GM21737 (cell line): Measurements from ENCODE around the gene GJA1.
"Not testable (repeated sequence)": the region's sequence is repeated elsewhere in the genome, so short reads cannot be mapped to it uniquely, and the experiment has no call there.

Experiments used
- ATAC-seq: cut with Tn5 transposase; IDR thresholded peaks from one replicate; pipeline ENCODE4 v1.9.1; 2021; ENCODE audit warnings: mild to moderate bottlenecking, moderate library complexity; ENCODE audit not compliant: unreplicated experiment

The GJA1 gene

DNA sequence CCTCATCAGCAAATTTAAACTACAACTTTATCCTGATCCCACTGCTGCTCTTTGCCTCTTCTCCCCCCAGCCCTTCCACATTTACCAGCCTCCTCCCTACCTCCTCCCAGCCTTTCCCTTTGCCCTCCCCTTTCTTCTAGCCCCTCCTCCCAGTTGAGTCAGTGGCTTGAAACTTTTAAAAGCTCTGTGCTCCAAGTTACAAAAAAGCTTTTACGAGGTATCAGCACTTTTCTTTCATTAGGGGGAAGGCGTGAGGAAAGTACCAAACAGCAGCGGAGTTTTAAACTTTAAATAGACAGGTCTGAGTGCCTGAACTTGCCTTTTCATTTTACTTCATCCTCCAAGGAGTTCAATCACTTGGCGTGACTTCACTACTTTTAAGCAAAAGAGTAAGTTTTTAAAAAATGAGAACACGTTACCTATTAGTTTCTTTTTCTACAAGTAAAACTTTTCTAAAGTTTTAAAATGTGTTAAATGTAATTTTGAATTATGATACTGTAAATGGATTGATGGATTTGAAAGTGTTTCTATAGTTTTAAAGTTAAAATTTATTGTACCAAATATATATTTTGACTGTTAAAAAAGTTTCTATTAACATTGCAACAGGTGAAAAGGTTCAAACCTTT, at the start of gene GJA1:
TSS of gene GJA1 (plus strand) at position 203 of the 626 bp plus-strand sequence. CDS start 11,202 bp downstream, outside the sequence.
- ATAC-seq, result no peak

DNA sequence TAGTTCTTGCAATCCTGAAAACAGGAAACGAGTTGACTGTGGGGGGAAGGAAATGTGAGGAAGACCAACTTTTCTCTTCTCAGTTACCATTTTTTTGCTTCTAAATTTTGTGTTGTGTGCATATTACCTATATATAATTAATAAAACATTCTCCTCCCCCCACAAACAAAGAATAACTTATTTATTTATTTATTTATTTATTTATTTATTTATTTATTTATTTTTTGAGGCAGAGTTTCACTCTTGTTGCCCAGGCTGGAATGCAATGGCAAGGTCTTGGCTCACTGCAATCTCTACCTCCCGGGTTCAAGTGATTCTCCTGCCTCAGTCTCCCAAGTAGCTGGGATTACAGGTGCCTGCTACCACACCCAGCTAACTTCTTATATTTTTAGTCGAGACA, 48.9 kb upstream of the GJA1 start:
- ATAC-seq, result not testable (repeated sequence)

DNA sequence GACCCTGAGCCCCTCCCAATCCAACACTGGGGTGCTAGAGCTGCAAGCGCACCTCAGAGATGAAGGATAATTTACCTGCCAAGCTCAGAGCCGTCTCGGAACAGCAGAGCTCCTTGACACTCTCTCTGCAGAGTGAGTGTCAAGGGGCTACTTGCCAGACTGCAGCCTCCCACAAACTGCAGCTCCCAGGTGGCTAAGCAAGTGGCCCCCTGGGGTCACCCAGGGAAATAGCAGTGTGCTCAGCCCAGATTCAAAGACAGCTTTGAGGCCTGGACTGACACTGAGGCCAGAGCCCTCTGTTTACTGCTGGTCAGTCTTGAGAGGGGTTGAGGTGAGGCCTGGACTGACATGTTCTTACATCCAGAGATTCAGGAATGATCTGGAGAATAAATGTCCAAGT, 46.0 kb upstream of the GJA1 start:
- no peak for ATAC-seq

DNA sequence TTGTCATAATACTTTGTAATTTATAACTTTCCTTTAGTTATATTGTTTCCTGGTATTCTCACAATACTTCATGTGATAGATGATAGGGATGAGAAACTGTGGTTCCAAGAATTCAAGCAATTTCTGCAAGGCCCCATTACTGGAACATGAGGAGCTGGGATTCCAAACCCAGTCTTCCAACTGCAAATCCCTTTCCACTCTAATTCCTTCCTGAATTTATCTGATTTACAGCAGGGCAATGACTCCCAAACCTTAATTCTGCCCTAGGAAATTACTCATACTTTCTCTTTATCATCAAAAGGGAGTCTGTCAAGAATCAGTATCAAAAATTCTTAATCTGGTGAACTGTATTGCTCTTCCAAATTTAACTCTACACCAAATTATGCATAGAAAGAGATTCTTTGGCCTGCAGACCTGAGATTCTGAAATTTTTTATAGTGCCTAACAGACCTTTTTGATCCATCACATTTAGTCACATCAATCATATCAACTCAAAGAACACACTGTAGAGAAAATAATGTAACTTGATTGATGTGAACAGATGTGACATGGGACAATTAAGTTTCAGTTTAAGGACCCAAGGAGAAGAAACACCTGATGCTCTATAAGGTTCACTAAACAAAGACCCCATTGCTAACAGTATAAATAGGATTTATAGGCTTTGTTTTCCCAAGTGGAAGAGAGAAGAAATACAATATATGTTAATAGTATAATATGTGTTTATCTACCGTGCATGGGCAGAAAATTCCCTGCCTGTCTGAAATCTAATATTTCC, 41.5 kb upstream of the GJA1 start:
- ATAC-seq, result no peak

DNA sequence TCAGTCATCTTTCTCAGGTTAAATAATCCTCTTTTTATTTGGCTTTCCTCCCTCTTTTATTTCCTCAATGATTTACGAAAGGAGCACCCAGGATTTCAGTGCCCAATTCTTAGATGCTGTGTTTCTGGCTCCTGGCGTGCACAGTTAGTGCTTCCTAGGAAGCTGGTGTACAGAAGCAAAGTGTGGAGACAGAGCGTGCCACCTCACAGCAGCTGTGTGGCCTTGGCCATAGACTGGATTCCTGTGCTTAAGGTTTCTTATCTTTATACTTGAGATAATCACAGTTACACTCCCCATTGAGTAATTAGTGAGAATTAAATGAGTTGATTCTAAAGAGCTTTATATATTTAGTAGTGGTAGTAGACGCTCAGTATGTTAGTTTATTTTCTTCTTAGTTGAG, 39.7 kb upstream of the GJA1 start:
- no peak for ATAC-seq

DNA sequence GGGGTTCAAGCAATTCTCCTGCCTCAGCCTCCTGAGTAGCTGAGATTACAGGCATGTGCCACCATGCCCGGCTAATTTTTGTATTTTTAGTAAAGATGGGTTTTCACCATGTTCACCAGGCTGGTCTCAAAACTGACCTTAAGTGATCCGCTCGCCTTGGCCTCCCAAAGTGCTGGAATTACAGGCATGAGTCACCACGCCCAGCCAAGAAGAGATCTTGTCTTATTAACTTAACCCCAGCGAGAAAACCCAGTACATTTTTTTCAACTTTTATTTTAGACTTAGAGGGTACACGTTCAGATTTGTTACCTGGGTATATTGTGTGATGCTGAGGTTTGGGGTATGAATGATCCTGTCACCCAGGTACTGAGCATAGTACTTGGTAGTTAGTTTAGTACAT, 38.3 kb upstream of the GJA1 start:
- not testable (repeated sequence) for ATAC-seq

DNA sequence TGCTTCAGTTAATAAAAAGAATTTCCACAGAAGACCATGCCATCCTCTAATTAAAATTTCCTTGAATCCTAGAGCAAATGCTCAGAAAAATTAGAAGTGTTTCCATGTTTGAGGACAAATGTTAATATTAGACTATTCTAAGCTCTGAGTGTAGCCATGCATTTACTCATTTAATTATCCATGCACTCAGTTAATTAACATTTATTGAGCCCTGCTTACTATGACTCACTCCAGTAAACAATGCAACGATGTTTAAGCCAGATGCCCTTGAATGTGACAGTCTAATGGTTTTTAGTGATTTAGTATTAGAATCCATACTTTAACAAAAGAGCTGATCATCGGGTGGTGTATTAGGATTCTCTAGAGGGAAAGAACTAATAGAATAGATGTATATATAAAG, 37.3 kb upstream of the GJA1 start:
- no peak for ATAC-seq

DNA sequence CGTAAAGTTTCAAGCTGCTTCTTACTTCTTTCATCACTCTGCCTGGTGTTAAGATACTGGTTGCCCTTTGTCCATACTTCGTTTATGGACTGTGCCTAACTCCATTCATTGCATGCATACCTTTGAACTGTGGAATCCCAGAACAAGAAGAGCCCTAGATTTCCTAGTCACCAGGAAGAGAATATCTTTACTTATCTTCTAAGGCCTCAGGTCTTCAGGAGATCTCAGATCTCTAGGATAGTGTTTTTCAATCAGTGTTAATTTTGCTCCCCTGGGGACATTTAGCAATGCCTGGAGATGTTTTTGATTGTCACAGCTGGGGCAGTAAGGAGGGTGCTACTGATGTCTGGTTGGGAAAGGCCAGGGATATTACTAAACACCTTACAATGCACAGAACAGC, 35.5 kb upstream of the GJA1 start:
- no peak for ATAC-seq

DNA sequence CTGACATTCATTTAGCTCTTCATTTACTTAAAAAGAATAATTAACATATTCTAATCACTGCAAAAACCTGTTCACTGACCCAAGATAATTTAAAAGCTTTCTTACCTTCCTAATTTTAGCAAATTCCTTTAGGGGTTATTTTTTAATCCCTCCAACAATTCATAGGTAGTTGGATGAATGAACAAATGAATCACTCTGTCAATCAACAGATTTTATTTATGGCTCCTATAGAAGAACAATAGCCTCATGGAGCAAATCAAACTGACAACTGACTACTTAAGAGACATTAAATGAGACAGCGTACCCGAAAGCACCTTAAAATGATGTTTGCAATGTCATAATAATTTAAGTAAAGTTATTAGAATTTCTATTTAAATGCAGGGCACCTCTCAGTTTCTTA, 31.5 kb upstream of the GJA1 start:
- no peak for ATAC-seq

DNA sequence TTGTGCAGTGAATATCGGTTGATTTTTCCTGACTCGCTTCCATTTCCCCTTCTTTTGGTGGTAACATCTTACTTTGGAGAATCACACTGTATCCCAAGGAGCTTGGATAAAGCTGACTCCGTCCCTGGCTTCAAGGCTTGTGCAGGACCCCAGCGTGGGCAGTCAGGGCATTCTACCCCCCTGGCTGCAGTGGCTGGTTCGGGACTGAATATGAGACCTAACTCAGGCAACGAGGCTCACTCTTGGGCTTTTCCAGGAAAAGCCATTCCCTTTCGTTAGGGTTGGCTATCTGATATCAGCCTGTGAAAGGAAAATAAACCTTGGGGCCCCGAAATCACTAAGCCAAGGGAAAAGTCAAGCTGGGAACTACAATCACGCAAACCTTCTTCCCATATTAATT, 30.1 kb upstream of the GJA1 start:
- ATAC-seq, result no peak

DNA sequence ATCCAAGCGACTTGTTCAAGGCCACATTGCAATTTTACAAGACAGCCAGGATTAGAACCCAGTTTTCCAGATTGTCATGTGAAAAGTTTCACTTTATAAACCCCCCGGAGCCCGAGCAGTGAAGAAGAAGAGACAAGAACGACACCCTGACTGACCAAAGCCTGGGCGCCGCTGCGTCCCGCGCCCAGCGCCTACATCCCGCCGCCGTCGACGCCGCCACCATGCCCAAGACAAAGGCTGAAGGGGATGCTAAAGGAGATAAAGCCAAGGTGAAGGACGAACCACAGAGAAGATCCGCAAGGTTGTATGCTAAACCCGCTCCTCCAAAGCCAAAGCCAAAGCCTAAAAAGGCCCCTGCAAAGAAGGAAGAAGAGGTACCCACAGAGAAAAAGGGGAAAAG, 27.1 kb upstream of the GJA1 start:
- ATAC-seq, result no peak

DNA sequence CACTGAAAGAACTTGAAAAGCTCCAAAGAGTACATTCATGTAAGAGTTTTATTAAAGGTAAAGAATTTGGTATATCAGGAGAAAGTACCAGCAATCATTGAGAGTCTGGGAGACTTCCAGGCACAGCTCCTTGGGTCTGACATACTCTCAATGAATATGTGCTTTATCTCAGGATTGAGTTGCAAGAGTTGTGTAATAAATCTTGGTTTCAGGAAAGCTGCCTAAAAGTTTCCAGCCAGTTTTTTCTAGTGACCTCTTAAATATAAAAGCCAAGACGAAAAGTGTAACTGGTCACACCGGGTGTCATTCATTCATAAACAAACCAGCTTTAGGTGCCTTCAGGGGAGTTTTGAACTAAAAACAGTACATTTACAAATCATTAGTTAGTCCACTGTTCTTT, 21.6 kb upstream of the GJA1 start:
- no peak for ATAC-seq

DNA sequence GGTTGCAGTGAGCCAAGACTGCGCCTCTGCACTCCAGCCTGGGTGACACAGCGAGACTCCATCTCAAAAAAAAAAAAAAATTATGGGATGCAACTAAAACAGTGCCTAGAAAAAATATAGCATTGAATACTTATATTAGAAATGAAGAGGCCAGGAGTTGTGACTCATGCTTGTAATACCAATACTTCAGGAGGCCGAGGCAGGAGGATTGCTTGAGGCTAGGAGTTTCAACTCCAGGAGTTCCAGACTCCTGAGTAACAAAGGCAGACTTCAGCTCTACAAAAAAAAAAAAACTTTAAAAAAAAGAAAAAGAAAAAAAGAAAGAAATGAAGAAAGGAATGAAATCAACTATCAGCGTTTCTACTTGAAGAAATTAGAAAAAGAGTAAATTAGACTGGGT, 17.1 kb upstream of the GJA1 start:
- ATAC-seq, result no peak

DNA sequence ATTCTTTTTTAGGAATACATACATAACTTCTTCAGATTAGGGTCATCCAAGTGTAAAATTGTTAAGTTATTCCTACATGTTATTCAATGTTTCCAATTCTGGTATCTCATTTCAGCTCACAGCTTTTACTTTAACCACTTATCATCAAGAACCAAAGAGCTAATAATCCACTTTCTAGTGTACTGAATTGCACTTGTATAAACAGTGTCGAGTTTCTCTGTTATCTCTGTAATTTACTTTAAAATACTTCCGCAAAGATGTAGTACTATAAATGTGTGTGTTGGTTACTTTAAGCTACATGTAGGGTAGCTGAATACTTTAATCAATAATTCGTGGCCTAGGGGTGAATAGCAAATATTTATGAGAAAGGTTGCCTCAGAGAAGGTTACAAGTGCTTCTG, 8.8 kb upstream of the GJA1 start:
- no peak for ATAC-seq

DNA sequence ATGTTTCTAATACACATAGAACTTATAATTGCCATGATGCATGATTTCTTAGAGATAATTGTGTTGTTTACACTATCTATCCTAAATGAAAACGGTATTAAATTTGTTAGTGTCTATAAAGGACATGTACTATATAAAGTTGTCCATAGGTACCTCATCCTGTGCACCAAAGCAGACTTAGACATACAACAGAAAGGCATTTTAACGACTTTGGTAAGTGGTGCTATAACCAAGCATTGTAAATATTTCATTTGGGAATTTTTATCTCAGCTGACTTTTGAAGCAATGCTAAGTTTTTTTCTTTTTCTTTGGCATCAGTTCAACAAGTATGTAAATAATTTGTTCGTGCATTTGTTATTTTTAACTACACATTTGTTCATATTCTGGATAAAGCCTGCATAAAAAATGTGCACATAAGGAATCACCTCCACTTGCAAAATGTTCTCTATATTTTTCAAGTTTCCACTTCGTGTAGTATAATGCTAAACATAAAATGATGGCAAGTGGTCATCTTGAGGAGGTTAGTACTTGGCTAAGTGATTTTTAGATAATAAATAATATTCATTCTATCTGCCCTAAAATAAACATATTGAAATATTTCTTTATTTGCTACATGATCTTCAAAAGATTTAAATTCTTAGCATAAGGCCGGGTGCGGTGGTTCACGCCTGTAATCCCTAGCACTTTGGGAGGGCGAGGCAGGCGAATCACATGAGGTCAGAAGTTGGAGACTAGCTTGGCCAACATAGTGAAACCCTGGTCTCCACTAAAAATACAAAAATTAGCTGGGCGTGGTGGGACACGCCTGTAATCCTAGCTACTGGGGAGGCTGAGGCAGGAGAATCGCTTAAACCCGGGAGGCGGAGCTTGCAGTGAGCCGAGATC, 6.3 kb upstream of the GJA1 start:
- ATAC-seq, result no peak

DNA sequence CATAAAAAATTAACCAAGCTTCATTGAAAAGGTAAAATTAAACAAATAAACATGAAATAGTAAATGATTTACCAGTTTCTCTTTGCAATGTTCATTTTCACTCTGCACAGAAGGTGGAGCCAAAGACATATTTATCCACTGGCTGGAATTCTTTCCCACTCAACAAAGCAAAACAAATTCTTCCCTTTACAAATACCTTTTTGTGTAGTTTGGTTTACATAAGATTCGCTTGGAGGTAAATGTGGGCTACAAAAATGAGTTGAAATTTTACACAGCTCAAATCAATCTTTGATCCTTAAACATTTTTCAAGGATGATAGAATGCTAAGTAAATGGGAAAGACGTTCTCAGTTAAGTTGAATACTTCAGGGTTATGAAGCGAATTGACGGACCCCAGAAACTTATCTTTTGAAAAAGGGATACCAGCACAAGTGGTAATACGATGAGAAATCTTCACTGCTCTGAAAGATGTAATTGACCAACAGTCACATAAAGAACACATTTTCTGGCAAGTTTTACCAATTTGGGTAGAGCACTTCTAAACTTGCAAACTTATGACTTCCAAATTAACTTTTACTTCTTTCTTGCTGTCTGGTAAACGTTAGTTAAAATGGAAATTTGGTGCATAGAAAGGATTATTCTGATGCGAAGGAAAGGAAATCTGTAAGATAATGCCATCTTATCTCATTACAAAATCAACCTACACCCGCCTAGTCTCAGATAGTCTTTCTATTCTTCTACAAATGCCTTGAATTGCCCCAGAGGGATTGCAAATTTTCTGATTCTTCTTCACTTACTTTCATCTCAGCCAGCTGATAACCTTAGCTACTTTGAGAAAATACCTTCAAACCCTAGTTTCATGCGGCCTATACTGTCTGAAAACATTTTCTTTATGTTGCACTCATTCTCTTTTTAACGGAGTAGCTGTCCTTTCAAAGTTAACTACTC, 4.7 kb upstream of the GJA1 start:
- no peak for ATAC-seq

DNA sequence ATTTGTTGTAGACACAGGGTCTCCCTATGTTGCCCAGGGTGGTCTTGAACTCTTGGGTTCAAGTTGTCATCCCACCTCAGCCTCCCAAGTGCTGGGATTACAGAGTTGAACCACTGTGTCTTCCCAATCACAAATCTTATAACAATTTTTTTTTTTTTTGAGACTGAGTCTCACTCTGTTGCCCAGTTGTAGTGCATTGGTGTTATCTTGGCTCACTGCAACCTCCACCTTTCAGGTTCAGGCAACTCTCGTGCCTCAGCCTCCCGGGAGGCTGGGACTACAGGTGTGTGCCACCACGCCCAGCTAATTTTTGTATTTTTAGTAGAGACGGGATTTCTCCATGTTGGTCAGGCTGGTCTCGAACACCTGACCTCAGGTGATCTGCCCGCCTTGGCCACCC, 3.7 kb upstream of the GJA1 start:
- not testable (repeated sequence) for ATAC-seq

DNA sequence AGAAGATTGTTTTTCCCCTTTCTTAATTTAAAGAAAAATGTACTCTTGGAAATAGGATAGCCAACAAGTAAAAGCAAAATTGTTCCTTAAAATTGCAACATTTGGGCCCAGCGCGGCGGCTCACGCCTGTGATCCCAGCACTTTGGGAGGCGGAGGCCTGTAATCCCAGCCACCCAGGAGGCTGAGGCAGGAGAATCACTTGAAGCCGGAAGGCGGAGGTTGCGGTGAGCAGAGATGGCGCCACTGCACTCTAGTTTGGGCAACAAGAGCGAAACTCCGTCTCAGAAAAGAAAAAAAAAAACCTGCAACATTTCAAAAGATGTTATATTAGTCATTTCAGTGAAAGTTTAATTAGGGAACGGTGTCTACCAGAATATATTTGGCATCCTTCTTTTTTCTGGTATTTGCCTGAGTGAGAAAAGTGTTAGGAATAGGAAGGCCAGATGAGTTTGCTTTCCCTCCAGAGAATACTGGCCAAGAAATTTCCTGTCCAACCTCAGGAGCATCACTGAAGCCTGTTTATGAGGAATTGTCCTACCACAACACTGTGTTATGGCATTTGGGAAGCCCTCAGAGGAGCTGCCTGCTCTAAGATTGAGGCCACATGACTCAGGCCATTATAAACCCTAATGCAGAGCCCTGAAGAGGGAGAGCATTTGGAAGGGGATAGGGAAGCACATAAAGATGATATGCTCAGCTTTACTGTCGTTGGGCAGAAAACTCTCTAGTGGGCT, 1.2 kb upstream of the GJA1 start:
- ATAC-seq, result no peak

DNA sequence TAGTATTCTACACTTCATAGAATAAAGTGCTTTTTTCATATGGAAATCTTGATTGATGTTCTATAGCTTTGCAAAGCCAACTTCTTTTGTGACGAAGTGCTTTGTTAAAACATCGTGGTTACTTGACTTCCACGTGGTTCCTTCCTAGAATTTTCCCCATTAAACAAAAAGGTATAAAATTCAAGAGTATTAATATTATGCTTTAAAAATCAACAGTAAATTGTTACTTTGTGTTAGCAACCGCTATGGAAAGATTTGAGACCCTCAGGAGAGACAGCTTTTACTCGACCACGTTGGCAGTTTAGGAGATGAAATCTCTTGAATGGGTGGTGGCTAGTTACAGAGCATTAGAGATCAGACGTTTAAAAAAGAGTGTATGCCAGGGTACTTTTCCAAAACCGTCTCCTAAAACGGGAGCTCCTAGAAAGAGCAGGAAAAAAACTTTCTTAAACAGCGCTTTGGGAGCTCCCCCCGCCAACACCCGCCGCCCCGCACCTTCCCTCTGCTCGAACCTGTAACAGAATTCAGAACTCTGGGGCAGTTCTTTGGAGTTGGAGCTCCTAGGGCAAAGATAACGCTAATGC, 920 bp downstream of the GJA1 start:
- ATAC-seq, result no peak
